Cardiac fibroblast (primary cell): Measurements from ENCODE around the gene CXCL1.
A peak's percentile ranks its signal among the peaks of the same experiment; 100 is the strongest.

Experiments used
- DNase-seq, 2 donors: peaks; one replicate each; pipeline versions ENCODE4 v3.0.0 to v3.0.0-alpha.2; 2010; ENCODE audit warnings: low read depth in 2 of 2
- H3K4me3 ChIP-seq, 2 donors: replicated peaks in 1 of 2; 1 replicate in 1 of 2; 2 replicates in 1 of 2; pipeline ENCODE4 v1.5.1; 2011; ENCODE audit warnings: low read depth in 2 of 2, low read length in 2 of 2, mild to moderate bottlenecking in 2 of 2, moderate library complexity in 1 of 2
- CTCF ChIP-seq: IDR thresholded peaks from one replicate; pipeline ENCODE4 v1.5.1; 2011; ENCODE audit warnings: low read depth, mild to moderate bottlenecking, low read length, inconsistent platforms

The CXCL1 gene

GRCh38 chr4:73831569-73831968 lies 37.6 kb upstream of the CXCL1 start:
- no peak overlapping the region for H3K4me3 ChIP-seq
- DNase-seq = peak in 1 of 2 donors; percentile 58
- no peak for TF ChIP-seq CTCF

GRCh38 chr4:73832651-73833237 lies 36.4 kb upstream of the CXCL1 start:
- peak; percentile 48 to 56 for DNase-seq
- TF ChIP-seq CTCF = no peak
- H3K4me3 ChIP-seq = no peak overlapping the region

GRCh38 chr4:73836373-73837279 lies 32.6 kb upstream of the CXCL1 start, which contains the start of gene CXCL6:
Gene CXCL6 (plus strand): TSS chr4:73836678. CDS start chr4:73836751, 73 bp downstream.
- peak within 1 kb of the TSS; percentile 47 to 63 for H3K4me3 ChIP-seq
- DNase-seq = peak; percentile 43 to 81
- TF ChIP-seq CTCF = no peak

- H3K4me3 ChIP-seq = peak overlapping the region in 1 of 2 donors; percentile 63
- peak in 1 of 2 donors; percentile 63 for DNase-seq
- TF ChIP-seq CTCF = no peak
These were observed 30.1 kb upstream of the CXCL1 start for GRCh38 chr4:73839071-73839470.

GRCh38 chr4:73839715-73840114 lies 29.5 kb upstream of the CXCL1 start:
- H3K4me3 ChIP-seq = no peak overlapping the region
- no peak for DNase-seq
- no peak for TF ChIP-seq CTCF

GRCh38 chr4:73841243-73841925 lies 27.8 kb upstream of the CXCL1 start:
- no peak for TF ChIP-seq CTCF
- peak in 1 of 2 donors; percentile 68 for DNase-seq
- H3K4me3 ChIP-seq = no peak overlapping the region
